HG02852 (cell line): ENCODE results near the gene TADA3.
A peak's percentile ranks its signal among the peaks of the same experiment; 100 is the strongest.

Source experiments
- ATAC-seq: cut with Tn5 transposase; IDR thresholded peaks from one replicate; pipeline ENCODE4 v1.9.1; 2021; ENCODE audit warnings: mild to moderate bottlenecking, moderate library complexity; ENCODE audit not compliant: unreplicated experiment

Gene TADA3

GRCh38 chr3:9792405-9793160 lies at the start of gene TADA3, which contains the start of gene ARPC4:
TADA3 (minus strand) TSS chr3:9792473; CDS start chr3:9791466, 1,007 bp downstream.
ARPC4 (plus strand) TSS chr3:9793082; CDS start chr3:9793122, 40 bp downstream.
- peak; percentile 79 for ATAC-seq

- ATAC-seq, result no peak
These were observed 48.7 kb upstream of the TADA3 start for GRCh38 chr3:9841015-9841414.

- no peak for ATAC-seq
These were observed 46.6 kb upstream of the TADA3 start for GRCh38 chr3:9838856-9839255.

GRCh38 chr3:9837701-9838582 lies 45.7 kb upstream of the TADA3 start:
- no peak for ATAC-seq

- no peak for ATAC-seq
These were observed 42.5 kb upstream of the TADA3 start for GRCh38 chr3:9834520-9835380.

GRCh38 chr3:9833078-9833477 lies 40.8 kb upstream of the TADA3 start:
- ATAC-seq, result no peak

- ATAC-seq, result no peak
These were observed 39.0 kb upstream of the TADA3 start for GRCh38 chr3:9831253-9831652.

GRCh38 chr3:9828801-9829755 lies 36.8 kb upstream of the TADA3 start:
- no peak for ATAC-seq

GRCh38 chr3:9826815-9827573 lies 34.7 kb upstream of the TADA3 start:
- ATAC-seq, result no peak

- no peak for ATAC-seq
These were observed 33.3 kb upstream of the TADA3 start for GRCh38 chr3:9825451-9826040.

- ATAC-seq, result no peak
These were observed 28.7 kb upstream of the TADA3 start for GRCh38 chr3:9820946-9821345.

- ATAC-seq, result no peak
These were observed 28.3 kb upstream of the TADA3 start for GRCh38 chr3:9820543-9820942.

- no peak for ATAC-seq
These were observed 26.5 kb upstream of the TADA3 start for GRCh38 chr3:9818666-9819335.

GRCh38 chr3:9817436-9817835 lies 25.2 kb upstream of the TADA3 start:
- no peak for ATAC-seq

GRCh38 chr3:9815986-9816385 lies 23.7 kb upstream of the TADA3 start:
- no peak for ATAC-seq

- no peak for ATAC-seq
These were observed 20.7 kb upstream of the TADA3 start for GRCh38 chr3:9812870-9813483.

GRCh38 chr3:9810846-9811245 lies 18.6 kb upstream of the TADA3 start:
- ATAC-seq, result no peak

- no peak for ATAC-seq
These were observed 18.1 kb upstream of the TADA3 start for GRCh38 chr3:9810433-9810770.
